Measurements from ENCODE around the gene PRSS1. TPM values are rescaled to one million over a fixed set of nuclear protein-coding genes. Genes with fewer than 3 reads are reported as not detected.
"Not testable (repeated sequence)": the region's sequence is repeated elsewhere in the genome, so short reads cannot be mapped to it uniquely, and the experiment has no call there.

PRSS1 gene
- total RNA-seq, 1 donor from 2014 or later, result not detected

DNA sequence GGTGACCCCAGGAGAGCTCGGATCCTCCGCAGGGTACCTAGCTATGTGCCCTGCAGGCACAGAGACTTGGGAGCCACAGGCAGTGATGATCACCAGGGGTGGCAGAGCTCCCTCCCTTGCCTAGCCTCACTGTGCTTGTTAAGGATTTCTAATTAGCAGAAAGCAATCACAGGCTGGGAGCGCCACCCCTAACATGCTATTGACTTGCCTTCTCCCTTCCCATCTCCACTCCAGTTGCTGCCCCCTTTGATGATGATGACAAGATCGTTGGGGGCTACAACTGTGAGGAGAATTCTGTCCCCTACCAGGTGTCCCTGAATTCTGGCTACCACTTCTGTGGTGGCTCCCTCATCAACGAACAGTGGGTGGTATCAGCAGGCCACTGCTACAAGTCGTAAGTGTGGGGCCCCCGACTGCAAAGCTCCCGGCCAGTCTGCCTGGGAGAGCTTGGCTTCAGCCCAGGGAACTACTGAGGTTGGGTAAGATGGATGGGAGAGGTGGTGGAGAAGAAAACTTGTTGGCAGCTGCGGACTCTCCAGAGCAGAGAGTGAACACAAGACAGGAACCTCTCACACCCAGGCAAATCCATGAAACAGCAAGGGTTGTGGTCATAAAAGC, 1.2 kb downstream of the PRSS1 start:
- DNase-seq (ENCODE audit: low spot score in 2 of 2, unreplicated experiment in 2 of 2), result no peak
- no peaks in the 10 kb centered on the region for H3K4me1 Mint-ChIP-seq
- H3K9me3 Mint-ChIP-seq, result no peaks in the 10 kb centered on the region
- H3K27me3 Mint-ChIP-seq (ENCODE audit: low read depth), result peaks cover 43% of the 10 kb centered on the region
- no peak overlapping the region for H3K27ac Mint-ChIP-seq
- H3K36me3 Mint-ChIP-seq, result no peaks in the 10 kb centered on the region
- no peak for TF ChIP-seq CTCF (IDR thresholded peaks at IDR 0.05; ENCODE audit: unreplicated experiment)
- H3K4me3 Mint-ChIP-seq, result no peak overlapping the region

DNA sequence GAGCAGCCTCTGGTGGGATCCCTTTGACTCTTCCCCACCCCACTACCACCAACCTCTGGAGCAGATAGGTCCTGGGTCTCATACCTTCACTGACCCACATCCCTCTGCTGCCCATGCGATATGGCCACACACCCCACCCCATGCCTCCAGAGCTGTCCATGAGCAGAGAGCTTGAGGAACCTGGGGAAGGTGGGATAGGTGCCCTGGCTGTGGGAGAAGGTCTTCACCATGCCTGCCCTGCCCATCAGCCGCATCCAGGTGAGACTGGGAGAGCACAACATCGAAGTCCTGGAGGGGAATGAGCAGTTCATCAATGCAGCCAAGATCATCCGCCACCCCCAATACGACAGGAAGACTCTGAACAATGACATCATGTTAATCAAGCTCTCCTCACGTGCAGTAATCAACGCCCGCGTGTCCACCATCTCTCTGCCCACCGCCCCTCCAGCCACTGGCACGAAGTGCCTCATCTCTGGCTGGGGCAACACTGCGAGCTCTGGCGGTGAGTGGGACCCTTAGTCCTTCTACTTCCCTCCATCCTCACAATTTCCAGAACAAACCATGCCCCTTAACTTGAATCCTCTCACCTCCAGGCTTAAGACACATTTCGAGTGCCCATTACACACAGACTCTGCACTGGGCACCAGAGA, 2.4 kb downstream of the PRSS1 start:
- H3K4me3 Mint-ChIP-seq; H3K36me3 Mint-ChIP-seq; H3K9me3 Mint-ChIP-seq; H3K27ac Mint-ChIP-seq; H3K4me1 Mint-ChIP-seq; DNase-seq (ENCODE audit: low spot score in 2 of 2, unreplicated experiment in 2 of 2): not testable (repeated sequence)
- peaks cover 39% of the 10 kb centered on the region for H3K27me3 Mint-ChIP-seq (ENCODE audit: low read depth)

DNA sequence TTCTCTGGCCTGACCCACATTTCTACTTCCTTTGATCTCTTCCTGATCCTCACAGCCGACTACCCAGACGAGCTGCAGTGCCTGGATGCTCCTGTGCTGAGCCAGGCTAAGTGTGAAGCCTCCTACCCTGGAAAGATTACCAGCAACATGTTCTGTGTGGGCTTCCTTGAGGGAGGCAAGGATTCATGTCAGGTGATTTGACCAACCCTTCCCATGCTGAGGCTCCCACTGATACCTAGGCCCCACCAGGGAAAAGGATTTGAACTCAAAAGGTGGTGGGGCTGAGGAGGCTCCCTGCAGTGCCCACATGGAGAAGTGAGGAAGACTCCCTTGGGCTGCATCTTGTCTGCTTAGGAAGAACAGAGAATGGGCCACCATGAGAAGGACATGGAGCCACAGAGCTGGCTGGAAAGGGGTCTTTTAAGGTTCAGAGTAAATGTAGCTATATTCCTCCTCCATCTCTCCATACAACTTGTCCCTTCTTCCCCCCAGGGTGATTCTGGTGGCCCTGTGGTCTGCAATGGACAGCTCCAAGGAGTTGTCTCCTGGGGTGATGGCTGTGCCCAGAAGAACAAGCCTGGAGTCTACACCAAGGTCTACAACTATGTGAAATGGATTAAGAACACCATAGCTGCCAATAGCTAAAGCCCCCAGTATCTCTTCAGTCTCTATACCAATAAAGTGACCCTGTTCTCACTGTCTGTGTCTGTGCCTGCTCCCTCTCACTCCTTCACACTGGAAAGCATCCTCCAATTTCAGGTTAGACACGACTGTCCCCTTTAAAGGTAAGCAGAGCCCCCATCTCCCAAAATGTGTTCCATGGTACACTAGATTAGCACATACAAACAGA, 3.3 kb downstream of the PRSS1 start:
- DNase-seq (ENCODE audit: low spot score in 2 of 2, unreplicated experiment in 2 of 2), result no peak
- TF ChIP-seq CTCF (IDR thresholded peaks at IDR 0.05; ENCODE audit: unreplicated experiment), result no peak
- H3K36me3 Mint-ChIP-seq, result no peaks in the 10 kb centered on the region
- no peaks in the 10 kb centered on the region for H3K4me1 Mint-ChIP-seq
- no peak overlapping the region for H3K27ac Mint-ChIP-seq
- H3K27me3 Mint-ChIP-seq (ENCODE audit: low read depth), result peaks cover 40% of the 10 kb centered on the region
- no peak overlapping the region for H3K4me3 Mint-ChIP-seq
- H3K9me3 Mint-ChIP-seq, result no peaks in the 10 kb centered on the region

DNA sequence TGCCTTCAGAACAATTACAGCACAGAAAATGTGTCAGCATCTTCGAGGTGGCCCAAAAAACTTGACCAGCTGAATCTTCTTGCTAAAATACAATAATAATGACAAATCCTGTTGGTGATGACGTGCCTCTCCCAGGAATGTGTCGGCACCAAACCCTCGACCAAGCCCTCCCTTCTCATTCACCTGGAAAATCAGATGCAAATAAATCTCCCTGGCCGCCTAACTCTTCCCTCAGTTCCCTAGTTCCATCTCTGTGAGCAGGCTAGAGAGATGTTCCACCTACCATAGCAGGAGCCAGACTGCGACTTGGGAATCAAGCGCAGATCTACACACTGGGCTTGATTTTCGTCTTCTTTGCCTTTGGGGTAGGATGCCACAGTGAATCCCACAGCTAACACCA, 4.1 kb downstream of the PRSS1 start:
- DNase-seq (ENCODE audit: low spot score in 2 of 2, unreplicated experiment in 2 of 2), result no peak
- no peak for TF ChIP-seq CTCF (IDR thresholded peaks at IDR 0.05; ENCODE audit: unreplicated experiment)
- no peaks in the 10 kb centered on the region for H3K4me1 Mint-ChIP-seq
- H3K9me3 Mint-ChIP-seq, result no peaks in the 10 kb centered on the region
- H3K4me3 Mint-ChIP-seq, result no peak overlapping the region
- H3K36me3 Mint-ChIP-seq, result no peaks in the 10 kb centered on the region
- H3K27me3 Mint-ChIP-seq (ENCODE audit: low read depth), result peaks cover 41% of the 10 kb centered on the region
- H3K27ac Mint-ChIP-seq, result no peak overlapping the region

DNA sequence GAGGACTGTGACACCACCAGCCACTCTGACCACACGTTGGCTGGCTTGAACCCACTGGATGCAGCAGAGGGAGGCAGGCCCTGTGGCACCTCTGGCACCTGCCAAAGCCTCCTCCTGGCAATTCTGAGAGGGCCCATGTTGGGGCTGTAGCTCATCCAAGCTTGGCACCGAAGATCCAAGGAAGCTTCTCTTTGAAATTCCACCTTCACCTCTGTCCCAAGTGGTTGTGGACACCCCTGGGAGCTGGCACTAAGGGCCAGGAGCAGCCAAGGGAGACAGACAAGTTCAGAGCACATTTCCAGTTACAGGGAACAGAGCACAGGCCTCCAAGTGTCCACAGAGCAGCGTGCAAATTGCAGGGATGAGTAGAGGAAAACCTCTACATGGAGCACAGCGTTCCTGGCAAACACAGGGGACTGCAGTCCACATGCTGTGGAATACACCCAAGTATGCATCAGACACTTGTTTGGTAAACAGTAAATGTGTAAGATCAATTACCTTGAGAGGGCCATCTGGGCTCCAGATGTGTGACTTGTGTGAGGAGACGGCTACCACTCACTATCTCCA, 4.7 kb downstream of the PRSS1 start:
- not testable (repeated sequence) for H3K4me1 Mint-ChIP-seq; DNase-seq (ENCODE audit: low spot score in 2 of 2, unreplicated experiment in 2 of 2); H3K27ac Mint-ChIP-seq; H3K9me3 Mint-ChIP-seq; H3K4me3 Mint-ChIP-seq; H3K36me3 Mint-ChIP-seq
- peaks cover 41% of the 10 kb centered on the region for H3K27me3 Mint-ChIP-seq (ENCODE audit: low read depth)

GRCh38 chr7:142754681-142755575, 5.7 kb downstream of the PRSS1 start:
- H3K36me3 Mint-ChIP-seq, result no peaks in the 10 kb centered on the region
- no peak overlapping the region for H3K27ac Mint-ChIP-seq
- H3K9me3 Mint-ChIP-seq, result no peaks in the 10 kb centered on the region
- no peak for DNase-seq (ENCODE audit: low spot score in 2 of 2, unreplicated experiment in 2 of 2)
- no peaks in the 10 kb centered on the region for H3K4me1 Mint-ChIP-seq
- H3K27me3 Mint-ChIP-seq (ENCODE audit: low read depth), result peaks cover 45% of the 10 kb centered on the region
- no peak overlapping the region for H3K4me3 Mint-ChIP-seq
- TF ChIP-seq CTCF (IDR thresholded peaks at IDR 0.05; ENCODE audit: unreplicated experiment), result no peak

GRCh38 chr7:142758312-142758711, 9.0 kb downstream of the PRSS1 start:
- not testable (repeated sequence) for H3K4me3 Mint-ChIP-seq; H3K9me3 Mint-ChIP-seq; H3K36me3 Mint-ChIP-seq; H3K27ac Mint-ChIP-seq; H3K4me1 Mint-ChIP-seq; DNase-seq (ENCODE audit: low spot score in 2 of 2, unreplicated experiment in 2 of 2)
- H3K27me3 Mint-ChIP-seq (ENCODE audit: low read depth), result peaks cover 50% of the 10 kb centered on the region
